Measurements from ENCODE around the gene KRT79.

- TF ChIP-seq CTCF (IDR thresholded peaks at IDR 0.05) (no peak), POLR2A (IDR thresholded peaks at IDR 0.05) (no peak)
These were observed 38.7 kb upstream of the KRT79 start for GRCh38 chr12:52872644-52873389.

All from stomach (tissue), 4 donors.